Uterus (tissue), 2 donors: ENCODE measurements around the gene NUP133.

Experiments used
- POLR2A ChIP-seq, 2 donors: fragments of 450-650 bp; IDR thresholded peaks; one replicate each; pipeline ENCODE4 v1.6.1; 2016; ENCODE audit warnings: antibody characterized with exemption in 2 of 2, mild to moderate bottlenecking in 1 of 2, moderate library complexity in 1 of 2
- TF ChIP-seq, protein P1 (sequence below), 4 experiments: fragments of 200-600 bp in 2 of 4; fragments of 450-650 bp in 2 of 4; sonication (generic) in 2 of 4; IDR thresholded peaks; one replicate each; pipeline ENCODE4 v1.5.1; 2016 to 2019; ENCODE audit warnings: antibody characterized with exemption in 4 of 4, mild to moderate bottlenecking in 2 of 4, moderate library complexity in 1 of 4

DNA sequence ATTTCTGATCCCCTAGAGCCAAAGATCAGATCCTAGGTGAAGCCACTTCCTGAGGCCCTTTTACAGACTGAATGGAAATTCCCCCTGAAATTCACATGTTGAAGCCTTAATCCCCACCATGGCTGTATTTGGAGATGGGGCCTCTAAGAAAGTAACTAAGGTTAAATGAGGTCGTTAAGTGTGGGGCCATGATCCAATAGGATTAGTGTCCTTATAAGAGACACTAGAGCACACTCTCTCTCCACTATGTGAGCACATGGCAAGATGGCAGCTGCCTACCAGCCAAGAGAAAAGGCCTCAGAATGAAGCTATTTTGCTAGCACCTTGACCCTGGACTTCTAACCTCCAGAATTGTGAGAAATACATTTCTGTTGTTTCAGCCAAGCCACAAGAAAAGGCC is 36.4 kb upstream of the NUP133 start:
- TF ChIP-seq, protein P1, sequence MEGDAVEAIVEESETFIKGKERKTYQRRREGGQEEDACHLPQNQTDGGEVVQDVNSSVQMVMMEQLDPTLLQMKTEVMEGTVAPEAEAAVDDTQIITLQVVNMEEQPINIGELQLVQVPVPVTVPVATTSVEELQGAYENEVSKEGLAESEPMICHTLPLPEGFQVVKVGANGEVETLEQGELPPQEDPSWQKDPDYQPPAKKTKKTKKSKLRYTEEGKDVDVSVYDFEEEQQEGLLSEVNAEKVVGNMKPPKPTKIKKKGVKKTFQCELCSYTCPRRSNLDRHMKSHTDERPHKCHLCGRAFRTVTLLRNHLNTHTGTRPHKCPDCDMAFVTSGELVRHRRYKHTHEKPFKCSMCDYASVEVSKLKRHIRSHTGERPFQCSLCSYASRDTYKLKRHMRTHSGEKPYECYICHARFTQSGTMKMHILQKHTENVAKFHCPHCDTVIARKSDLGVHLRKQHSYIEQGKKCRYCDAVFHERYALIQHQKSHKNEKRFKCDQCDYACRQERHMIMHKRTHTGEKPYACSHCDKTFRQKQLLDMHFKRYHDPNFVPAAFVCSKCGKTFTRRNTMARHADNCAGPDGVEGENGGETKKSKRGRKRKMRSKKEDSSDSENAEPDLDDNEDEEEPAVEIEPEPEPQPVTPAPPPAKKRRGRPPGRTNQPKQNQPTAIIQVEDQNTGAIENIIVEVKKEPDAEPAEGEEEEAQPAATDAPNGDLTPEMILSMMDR (IDR thresholded peaks at IDR 0.05): no peak
- TF ChIP-seq POLR2A (IDR thresholded peaks at IDR 0.05): no peak
